HUES48 (cell line): Measurements from ENCODE around the gene CREB3L1.
A peak's percentile ranks its signal among the peaks of the same experiment; 100 is the strongest.

ENCODE experiments used
- H3K27ac ChIP-seq: one replicate; pipeline ENCODE4 v1.7.0; 2013; ENCODE audit warnings: low read depth, low read length, inconsistent platforms
- H3K27me3 ChIP-seq: 2 replicates; pipeline ENCODE4 v1.6.1; 2013; ENCODE audit warnings: mild to moderate bottlenecking, low read length; ENCODE audit not compliant: control insufficient read depth, insufficient read depth
- H3K36me3 ChIP-seq: 2 replicates; pipeline ENCODE4 v1.6.1; 2013; ENCODE audit warnings: low read length; ENCODE audit not compliant: control insufficient read depth, insufficient read depth
- H3K4me1 ChIP-seq: 2 replicates; pipeline ENCODE4 v1.6.1; 2013; ENCODE audit warnings: mild to moderate bottlenecking, low read length; ENCODE audit not compliant: control insufficient read depth, insufficient read depth
- H3K4me3 ChIP-seq: 2 replicates; pipeline ENCODE4 v1.5.1; 2013; ENCODE audit warnings: mild to moderate bottlenecking, low read depth, low read length
- H3K9ac ChIP-seq: 2 replicates; pipeline ENCODE4 v1.6.1; 2013; ENCODE audit warnings: mild to moderate bottlenecking, low read depth, low read length, moderate library complexity
- H3K9me3 ChIP-seq: 2 replicates; pipeline ENCODE4 v1.6.1; 2013; ENCODE audit warnings: low read length; ENCODE audit not compliant: control insufficient read depth, insufficient read depth

Gene CREB3L1

GRCh38 chr11:46240371-46240770 lies 37.1 kb upstream of the CREB3L1 start:
- peaks cover 35% of the 10 kb centered on the region for H3K4me1 ChIP-seq
- H3K36me3 ChIP-seq = no peaks in the 10 kb centered on the region
- no peak overlapping the region for H3K9ac ChIP-seq
- H3K9me3 ChIP-seq = no peaks in the 10 kb centered on the region
- no peak overlapping the region for H3K27ac ChIP-seq
- H3K4me3 ChIP-seq = no peak overlapping the region
- peaks cover 28% of the 10 kb centered on the region for H3K27me3 ChIP-seq

GRCh38 chr11:46240861-46241260 lies 36.6 kb upstream of the CREB3L1 start:
- Histone ChIP-seq H3K4me3 (no peak overlapping the region), H3K9ac (no peak overlapping the region), H3K36me3 (no peaks in the 10 kb centered on the region), H3K9me3 (no peaks in the 10 kb centered on the region), H3K27ac (no peak overlapping the region), H3K27me3 (peaks cover 28% of the 10 kb centered on the region), H3K4me1 (peaks cover 35% of the 10 kb centered on the region)

- Histone ChIP-seq H3K4me1 (peaks cover 33% of the 10 kb centered on the region), H3K9me3 (no peaks in the 10 kb centered on the region), H3K4me3 (peak overlapping the region; percentile 68), H3K27me3 (peaks cover 17% of the 10 kb centered on the region), H3K9ac (peak overlapping the region; percentile 96), H3K27ac (peak overlapping the region; percentile 97), H3K36me3 (no peaks in the 10 kb centered on the region)
These were observed 35.2 kb upstream of the CREB3L1 start for GRCh38 chr11:46242041-46242951.

- peaks cover 33% of the 10 kb centered on the region for H3K4me1 ChIP-seq
- H3K9me3 ChIP-seq = no peaks in the 10 kb centered on the region
- peak overlapping the region; percentile 68 for H3K4me3 ChIP-seq
- peak overlapping the region; percentile 97 for H3K27ac ChIP-seq
- H3K9ac ChIP-seq = peak overlapping the region; percentile 96
- H3K36me3 ChIP-seq = no peaks in the 10 kb centered on the region
- H3K27me3 ChIP-seq = peaks cover 8% of the 10 kb centered on the region
These were observed 34.3 kb upstream of the CREB3L1 start for GRCh38 chr11:46242952-46243795.

- Histone ChIP-seq H3K27me3 (peaks cover 2% of the 10 kb centered on the region), H3K4me3 (peak overlapping the region; percentile 68), H3K27ac (peak overlapping the region; percentile 97)
These were observed 33.7 kb upstream of the CREB3L1 start for GRCh38 chr11:46243796-46244109.

GRCh38 chr11:46246521-46246920 lies 30.9 kb upstream of the CREB3L1 start:
- no peak overlapping the region for H3K9ac ChIP-seq
- H3K4me1 ChIP-seq = peaks cover 32% of the 10 kb centered on the region
- H3K9me3 ChIP-seq = no peaks in the 10 kb centered on the region
- no peaks in the 10 kb centered on the region for H3K36me3 ChIP-seq
- no peak overlapping the region for H3K27ac ChIP-seq
- no peak overlapping the region for H3K4me3 ChIP-seq
- no peaks in the 10 kb centered on the region for H3K27me3 ChIP-seq

More at GRCh38 chr11:46243796-46244109, 33.7 kb upstream of the CREB3L1 start:
- H3K9ac ChIP-seq = peak overlapping the region; percentile 79
- H3K9me3 ChIP-seq = no peaks in the 10 kb centered on the region
- peaks cover 35% of the 10 kb centered on the region for H3K4me1 ChIP-seq
- no peaks in the 10 kb centered on the region for H3K36me3 ChIP-seq

GRCh38 chr11:46247090-46247489 lies 30.4 kb upstream of the CREB3L1 start:
- H3K9me3 ChIP-seq = no peaks in the 10 kb centered on the region
- no peaks in the 10 kb centered on the region for H3K27me3 ChIP-seq
- no peak overlapping the region for H3K27ac ChIP-seq
- H3K36me3 ChIP-seq = no peaks in the 10 kb centered on the region
- no peak overlapping the region for H3K4me3 ChIP-seq
- H3K9ac ChIP-seq = no peak overlapping the region
- peaks cover 32% of the 10 kb centered on the region for H3K4me1 ChIP-seq

- no peak overlapping the region for H3K4me3 ChIP-seq
- H3K36me3 ChIP-seq = no peaks in the 10 kb centered on the region
- H3K9ac ChIP-seq = peak overlapping the region; percentile 11; the same call in 1 of the 2 replicates
- no peaks in the 10 kb centered on the region for H3K9me3 ChIP-seq
- H3K27me3 ChIP-seq = no peaks in the 10 kb centered on the region
- peaks cover 26% of the 10 kb centered on the region for H3K4me1 ChIP-seq
- H3K27ac ChIP-seq = no peak overlapping the region
These were observed 29.8 kb upstream of the CREB3L1 start for GRCh38 chr11:46247659-46248058.

GRCh38 chr11:46248289-46249102 lies 29.0 kb upstream of the CREB3L1 start:
- Histone ChIP-seq H3K9ac (peak overlapping the region; percentile 46; the same call in 1 of the 2 replicates), H3K4me1 (peaks cover 21% of the 10 kb centered on the region), H3K27ac (peak overlapping the region; percentile 89), H3K27me3 (no peaks in the 10 kb centered on the region), H3K4me3 (no peak overlapping the region), H3K36me3 (no peaks in the 10 kb centered on the region), H3K9me3 (no peaks in the 10 kb centered on the region)

- H3K9ac ChIP-seq = peak overlapping the region; percentile 46; the same call in 1 of the 2 replicates
- peak overlapping the region; percentile 89 for H3K27ac ChIP-seq
These were observed 28.1 kb upstream of the CREB3L1 start for GRCh38 chr11:46249103-46249937.

More at GRCh38 chr11:46249103-46249937, 28.1 kb upstream of the CREB3L1 start:
- Histone ChIP-seq H3K4me1 (peaks cover 15% of the 10 kb centered on the region), H3K4me3 (no peak overlapping the region), H3K9me3 (no peaks in the 10 kb centered on the region), H3K27me3 (no peaks in the 10 kb centered on the region), H3K36me3 (no peaks in the 10 kb centered on the region)
